SK-N-MC (cell line): ENCODE results near the gene SCARF2.

Source experiments
- EZH2 ChIP-seq: fragments of 200-600 bp; sonication (generic); IDR thresholded peaks from one replicate; pipeline ENCODE4 v1.6.1; 2017; ENCODE audit warnings: antibody characterized with exemption
- FOXP2 ChIP-seq: optimal IDR thresholded peaks from 2 replicates; pipeline ENCODE3; 2011; ENCODE audit warnings: mild to moderate bottlenecking, moderate library complexity; ENCODE audit not compliant: insufficient read depth; ENCODE audit errors: extremely low read length, control extremely low read depth
- POLR2AphosphoS5 ChIP-seq: IDR thresholded peaks from 2 replicates; pipeline ENCODE4 v1.6.1; 2012; ENCODE audit warnings: mild to moderate bottlenecking, low read depth, low read length, borderline replicate concordance

DNA sequence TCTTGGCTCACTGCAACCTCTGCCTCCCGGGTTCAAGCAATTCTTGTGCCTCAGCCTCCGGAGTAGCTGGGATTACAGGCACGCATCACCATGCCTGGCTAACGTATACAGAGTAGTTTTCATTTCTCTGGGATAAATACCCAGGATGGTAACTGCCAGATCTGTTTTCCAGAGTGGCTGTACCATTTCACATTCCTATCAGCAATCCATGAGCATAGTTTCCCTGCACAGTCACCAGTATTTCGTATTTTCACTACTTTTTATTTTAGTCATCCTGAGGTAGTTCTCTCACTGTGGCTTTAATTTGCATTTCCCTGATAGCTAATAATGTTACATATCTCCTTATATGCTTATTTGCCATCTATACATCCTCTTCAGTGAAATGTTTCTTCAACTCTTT lies 11.0 kb upstream of the SCARF2 start:
- TF ChIP-seq POLR2AphosphoS5 (no peak), EZH2 (no peak), FOXP2 (no peak)
